ENCODE results near the gene FOXO3.
"Not testable (repeated sequence)": the region's sequence is repeated elsewhere in the genome, so short reads cannot be mapped to it uniquely, and the experiment has no call there.

The FOXO3 gene

DNA sequence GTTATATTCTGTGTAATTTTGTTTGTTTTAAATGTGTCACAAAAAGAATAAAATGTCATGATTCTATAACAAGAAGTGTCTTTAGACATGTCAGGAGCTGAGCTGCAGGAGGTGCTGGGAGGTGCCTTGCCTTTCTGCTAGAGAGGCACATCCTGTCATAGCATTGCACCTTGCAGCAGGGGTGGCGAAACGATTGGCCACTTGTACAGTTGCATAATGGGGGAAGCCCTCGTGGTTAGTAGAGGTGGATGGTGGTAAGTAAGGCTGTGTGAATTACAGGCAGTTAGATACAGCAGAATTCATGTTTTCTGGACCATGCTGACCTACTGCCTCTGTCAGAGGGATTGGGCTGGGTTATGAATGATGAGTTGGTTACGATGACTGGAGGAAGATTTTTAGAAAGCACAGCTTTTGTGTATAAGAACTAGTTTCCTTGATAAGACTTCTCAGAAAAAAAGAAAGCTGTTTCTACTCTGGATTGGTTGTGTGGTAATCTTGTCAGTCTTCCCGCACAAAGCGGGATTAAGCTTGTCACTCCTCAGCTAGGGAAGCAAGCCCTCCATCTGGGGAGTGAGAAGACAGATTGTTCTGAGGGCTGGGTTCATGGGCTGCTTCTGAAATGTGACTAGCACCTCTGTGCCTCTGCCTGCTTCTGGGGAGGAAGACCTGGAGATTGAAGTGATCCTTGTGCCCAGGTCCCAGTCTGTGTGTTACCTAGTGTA, 74.9 kb downstream of the FOXO3 start:
- no peak for DNase-seq

DNA sequence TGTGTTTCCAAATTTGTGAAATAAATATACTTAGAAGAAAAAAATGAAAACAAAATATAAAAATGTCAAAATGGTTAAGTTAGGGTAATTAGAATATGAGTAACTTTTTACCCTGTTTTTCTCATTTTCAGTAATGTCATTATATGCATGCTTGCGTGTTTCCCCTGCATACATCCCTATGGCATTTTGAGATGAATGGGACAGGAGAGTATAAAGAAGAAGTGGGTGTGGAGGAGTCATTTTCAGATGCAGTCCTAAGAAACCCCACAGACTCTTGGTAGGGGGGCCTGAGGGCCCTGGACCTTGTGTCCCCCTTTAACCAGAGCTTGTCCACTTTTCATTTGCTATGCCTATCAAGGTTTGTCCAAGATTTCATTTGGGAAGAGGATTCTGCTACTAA, 77.2 kb downstream of the FOXO3 start:
- no peak for DNase-seq

DNA sequence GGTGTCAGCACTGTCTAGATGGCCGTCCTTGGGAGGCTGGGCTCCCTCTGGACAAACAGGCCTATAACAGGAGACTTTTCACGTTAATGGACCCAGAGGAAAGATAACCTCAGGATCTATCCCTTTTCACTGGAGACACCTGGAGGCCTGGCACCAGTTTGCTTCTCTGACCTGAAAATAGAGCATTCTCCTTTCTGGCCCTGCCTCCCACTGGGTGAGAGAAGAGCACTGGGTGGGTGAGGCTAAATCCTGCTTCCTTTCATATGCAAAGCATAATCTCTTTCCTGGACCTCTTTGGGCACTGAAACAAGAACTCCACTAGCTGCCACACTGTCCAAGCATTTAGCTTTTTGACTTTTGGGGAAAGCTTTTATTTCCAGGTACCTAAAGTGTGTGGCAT, 78.3 kb downstream of the FOXO3 start:
- DNase-seq: no peak

DNA sequence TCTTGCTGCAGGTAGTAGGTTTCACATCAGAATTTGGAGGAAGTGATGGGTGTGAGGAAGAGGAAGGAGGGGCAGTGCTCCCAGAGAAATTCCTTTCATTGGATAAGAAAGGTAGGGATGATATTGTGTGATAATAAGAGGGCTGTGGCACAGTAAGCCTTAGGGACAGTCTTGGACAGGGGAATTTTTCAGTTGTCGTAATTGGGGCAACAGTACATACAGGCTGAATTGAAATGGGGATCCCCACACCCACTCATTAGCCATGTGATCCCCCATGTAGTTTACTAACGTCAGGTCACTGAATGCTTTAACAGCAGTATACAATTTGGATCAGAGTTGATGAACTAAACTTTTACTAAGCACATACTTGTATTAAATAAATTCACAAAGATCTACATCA, 79.4 kb downstream of the FOXO3 start:
- DNase-seq: no peak

DNA sequence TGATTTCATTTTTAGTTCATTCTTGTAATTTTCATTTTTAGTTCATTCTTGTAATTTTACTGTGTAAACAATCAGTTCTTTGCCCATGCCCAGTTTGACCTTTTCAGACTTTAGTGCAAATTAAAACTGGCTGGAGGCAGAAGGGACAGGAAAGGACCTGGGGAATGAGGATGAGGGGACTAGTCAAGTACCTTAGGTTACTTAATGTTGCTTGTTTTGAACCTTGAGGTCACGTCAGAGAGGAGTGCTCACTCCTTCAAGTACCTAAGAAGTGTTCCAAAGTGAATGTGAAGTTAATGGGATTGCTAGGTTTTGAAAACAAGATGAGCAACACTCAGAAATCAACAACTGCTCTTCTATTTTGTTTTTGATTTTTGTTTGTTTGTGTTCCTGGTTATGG, 82.5 kb downstream of the FOXO3 start:
- DNase-seq: no peak

DNA sequence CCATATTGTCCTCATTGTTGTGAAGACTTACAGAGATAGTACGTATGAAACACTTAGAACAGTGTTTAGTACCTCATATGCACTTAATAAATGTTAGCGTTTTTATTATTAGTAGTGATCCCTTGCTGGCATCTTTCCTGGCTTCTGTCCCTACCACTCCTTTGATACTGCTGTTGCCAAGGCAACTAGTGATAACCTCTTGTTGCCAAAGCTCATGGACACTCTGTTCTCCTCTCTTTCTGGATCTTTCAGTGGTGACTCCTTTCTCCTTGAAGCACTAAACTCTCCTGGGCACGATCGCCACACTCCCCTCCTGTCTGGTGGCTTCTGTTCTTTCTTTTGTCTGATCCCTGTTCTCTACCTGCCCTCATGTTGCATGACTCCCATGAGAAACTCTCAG, 83.5 kb downstream of the FOXO3 start:
- DNase-seq: no peak

DNA sequence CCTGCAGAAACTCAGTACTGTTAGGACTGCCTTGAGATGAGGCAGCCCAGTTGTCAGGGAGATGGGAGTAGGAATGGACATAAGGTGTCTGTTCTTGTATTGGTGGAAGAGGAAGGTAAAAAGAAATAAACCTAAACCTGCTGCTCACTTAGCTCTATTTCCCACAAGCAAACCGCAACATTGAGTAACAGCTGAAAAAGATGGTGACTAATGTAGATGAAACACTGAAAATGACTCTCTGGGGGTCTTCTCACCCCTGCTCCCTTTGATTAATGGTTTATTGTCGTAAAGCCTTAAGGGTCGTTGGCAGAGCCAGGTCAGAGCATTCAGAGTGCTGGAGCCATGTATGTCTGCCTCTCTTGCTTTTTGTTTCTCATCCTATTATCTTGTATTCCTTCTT, 87.5 kb downstream of the FOXO3 start:
- DNase-seq: no peak

DNA sequence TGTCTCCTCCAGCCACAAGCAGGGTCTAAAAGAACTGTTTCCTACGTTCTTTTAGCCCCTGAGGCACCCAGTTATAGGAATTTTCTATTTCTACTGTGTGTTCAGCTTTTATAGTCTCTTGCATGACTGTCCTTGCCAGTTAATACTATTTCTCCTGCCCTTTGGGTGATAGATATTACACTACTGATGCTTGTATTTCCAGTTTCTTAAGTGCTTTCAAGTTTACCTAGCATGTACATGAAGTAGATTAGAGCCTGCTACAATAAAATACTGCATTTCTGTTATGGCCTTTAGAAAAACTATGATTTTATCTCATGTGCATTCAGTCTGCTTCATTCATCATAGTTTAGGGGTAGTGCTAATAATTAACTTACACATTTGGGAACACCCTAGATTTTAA, 89.6 kb downstream of the FOXO3 start:
- DNase-seq: no peak

DNA sequence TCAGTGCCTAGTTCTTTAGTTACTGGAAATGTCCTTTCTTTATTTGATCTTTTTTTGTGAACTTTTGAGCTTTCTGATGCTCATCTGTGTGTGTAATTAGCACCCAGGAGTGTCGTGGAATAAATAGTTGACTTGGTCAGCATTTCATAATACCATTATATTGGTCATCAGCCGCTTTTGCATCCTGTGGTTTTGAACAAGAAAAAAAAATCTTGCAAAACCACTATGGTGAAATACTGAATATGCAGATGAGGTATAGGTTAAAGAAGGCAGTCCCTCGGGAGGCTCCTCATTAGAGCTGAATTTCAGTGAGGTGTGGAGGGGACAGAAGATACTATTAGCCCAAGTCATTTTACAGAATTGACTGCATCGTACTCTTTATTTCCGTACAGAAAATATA, 90.1 kb downstream of the FOXO3 start:
- no peak for DNase-seq

DNA sequence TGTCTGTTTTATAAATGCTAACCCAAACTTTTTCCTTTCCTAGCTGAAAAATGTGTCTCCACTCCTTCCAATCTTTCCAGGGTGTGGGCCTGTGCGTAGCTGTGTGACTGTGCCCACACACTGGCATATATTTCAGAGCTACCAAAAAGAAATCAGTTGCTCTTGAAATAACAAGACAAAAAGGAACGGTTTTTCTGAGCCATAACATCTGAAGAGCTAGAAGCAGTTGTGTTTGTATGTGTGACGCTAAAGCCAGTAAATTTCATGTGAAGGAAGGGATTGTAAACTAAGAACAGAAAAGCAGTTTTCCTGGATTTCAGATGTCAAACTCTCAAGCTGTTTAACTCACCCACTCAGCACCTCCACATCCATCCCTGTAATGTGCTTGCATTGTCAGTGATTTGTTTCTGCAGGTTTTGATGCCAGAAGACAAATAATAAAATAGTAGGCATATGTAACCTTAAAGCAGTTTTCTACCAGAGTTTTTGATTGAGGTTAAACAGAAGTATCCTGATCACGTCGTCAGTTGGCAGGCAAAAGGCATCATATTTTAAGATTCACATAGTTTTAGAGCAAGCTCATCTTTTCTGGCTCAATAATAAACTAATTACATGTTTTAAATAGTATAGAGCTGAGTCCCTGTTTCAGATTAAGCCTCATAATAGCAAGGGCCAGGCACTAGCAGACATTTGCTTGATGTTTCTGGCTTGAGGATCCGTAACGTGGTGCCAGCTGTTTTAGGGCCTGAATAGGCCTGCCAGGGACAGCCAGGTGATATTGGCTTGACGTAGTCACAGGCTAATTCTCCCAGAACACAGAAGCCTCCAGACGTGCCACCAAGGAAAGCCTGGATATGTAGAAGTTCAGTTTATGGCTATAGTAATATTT, 90.9 kb downstream of the FOXO3 start:
- DNase-seq: no peak

DNA sequence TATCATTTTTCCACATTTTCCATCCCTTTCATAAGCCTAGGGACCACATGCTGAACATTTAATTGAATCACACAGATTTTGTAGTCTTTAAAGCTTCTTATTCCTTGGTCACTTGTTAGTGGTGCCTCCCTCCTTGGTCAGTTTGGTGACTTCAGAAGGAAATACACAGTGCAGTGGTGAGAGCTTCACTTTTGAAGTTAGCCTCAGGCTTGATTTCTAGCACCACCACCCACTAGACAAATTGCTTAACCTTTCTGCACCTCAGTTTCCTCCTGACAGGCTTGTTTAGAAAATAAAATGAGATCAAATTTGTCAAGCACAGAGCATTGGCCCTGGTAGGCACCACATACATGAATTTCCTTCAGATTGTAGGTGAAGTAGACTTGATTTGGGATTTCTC, 91.7 kb downstream of the FOXO3 start:
- DNase-seq: no peak

DNA sequence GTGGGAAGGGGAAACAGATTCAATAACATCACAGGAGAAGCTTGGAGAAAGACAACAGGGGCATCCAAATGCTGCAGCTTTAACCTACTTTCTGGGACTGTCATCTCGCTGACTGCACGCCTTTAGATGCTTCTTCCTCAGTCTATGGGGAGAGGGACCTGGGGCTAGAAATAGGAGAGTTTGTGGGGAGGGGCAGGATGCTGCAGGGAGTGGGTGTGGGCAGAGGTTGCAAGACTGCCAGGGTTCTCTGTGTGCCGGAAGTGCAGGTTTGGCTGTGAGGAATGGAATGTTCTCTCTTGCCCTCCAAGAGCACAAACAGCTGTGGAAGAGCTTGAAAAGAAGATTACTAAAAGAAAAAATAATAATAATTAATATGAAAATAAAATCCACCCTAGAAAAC, 93.2 kb downstream of the FOXO3 start:
- DNase-seq: no peak

DNA sequence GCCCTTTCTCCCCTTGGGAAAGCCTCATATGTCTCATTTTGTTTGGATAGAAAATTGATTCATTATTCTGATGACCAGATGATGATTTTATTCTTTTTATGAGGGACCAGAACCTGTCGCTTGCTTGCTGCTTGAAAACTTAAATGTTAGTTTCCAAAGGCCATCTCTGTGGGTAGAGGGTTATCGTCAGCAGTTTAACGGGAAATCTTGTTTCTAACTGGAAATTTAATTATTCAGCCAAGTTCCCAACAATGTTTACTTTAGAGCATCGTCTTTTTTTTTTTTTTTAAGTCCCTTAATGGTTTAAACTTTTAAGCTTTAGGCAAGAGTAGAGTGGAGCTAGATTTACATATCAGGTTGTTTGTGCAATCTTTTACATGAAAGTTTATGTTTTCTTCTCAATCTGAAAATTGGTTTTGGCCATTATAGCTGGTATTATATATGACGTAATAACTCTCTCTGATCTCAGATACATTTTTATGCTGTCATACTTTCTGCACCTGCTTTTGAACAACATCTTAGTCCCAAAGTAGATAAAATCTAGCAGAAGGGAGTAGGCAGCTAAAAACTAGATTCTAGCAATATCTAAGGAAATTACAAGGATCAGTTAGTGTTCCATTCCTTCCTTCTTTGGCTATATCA, 93.9 kb downstream of the FOXO3 start:
- no peak for DNase-seq

DNA sequence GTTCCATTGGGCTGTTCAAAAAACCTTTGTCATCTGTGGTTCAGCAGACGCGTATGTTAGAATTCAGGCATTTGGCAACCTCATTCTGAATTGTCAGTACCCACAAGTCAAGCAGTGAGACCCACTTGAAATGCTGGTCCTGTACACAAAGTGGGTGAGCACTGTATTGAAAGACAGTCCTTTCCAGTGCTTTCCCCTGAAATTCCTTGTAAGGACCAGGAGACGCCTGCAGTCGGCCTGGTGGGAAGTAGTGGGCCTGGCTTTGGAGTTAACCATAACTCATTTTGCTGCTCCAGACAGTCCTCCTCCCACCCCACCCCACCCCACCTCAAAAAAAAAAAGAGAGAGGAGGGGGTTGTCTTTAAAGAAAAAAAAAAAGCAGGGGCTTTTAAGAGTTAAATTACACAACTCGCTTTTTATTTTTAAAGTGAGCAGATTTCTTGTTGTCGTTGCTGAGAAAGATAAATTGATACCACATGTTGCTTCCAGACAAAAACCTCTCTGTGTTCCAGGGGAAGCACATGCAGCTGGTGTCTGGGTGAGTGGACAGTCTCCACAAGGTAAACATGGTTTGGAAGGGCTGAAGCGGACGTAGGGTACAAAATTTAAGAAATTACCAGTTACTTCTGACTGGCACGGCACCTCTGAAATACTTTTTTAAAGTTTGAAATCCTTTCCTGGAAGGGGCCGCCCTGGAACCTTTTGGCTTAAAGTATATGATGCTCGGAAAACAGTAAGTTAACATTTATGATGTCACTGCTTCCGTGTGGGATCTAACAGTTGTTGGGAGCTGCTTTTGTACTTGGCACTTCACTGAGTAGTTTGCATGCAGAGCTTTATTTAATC, 95.3 kb downstream of the FOXO3 start:
- DNase-seq: no peak

DNA sequence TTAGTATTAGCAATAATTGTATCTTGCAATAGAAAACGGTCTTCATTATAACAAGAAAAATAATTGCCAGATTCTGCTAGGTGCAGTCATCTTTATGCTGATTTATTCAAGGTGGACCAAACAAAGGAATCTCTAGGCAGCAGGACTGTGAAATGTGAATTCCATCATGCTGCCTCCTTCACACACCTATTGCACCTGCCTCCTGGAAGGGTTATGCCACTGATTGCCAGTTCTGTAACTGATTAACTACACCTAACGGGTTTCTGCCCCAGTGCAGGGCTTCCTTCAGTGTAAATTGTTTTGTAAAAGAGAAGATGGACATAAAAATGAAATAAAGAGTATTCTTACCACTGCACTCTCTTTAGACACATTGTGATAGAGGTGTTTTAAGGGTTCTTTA, 96.1 kb downstream of the FOXO3 start:
- DNase-seq: no peak

DNA sequence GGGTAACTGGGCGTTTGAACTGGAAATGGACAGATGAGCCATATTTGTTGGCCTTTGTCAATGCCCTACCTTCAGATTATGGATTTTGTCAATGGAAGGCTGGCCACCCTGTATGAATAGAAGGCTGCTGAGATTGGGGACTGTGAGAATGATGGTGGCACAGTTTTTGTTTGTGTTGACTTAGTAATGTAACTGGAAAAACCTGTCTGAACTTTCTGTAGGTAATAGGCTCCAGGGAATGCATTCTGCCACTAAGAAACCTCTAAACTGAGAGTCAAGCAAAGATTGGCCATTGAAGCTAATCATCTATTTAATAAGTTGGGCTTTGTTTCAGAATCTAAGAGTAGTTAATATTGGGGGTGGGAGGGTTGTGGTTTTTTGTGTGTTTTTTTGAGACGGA, 97.5 kb downstream of the FOXO3 start:
- no peak for DNase-seq

DNA sequence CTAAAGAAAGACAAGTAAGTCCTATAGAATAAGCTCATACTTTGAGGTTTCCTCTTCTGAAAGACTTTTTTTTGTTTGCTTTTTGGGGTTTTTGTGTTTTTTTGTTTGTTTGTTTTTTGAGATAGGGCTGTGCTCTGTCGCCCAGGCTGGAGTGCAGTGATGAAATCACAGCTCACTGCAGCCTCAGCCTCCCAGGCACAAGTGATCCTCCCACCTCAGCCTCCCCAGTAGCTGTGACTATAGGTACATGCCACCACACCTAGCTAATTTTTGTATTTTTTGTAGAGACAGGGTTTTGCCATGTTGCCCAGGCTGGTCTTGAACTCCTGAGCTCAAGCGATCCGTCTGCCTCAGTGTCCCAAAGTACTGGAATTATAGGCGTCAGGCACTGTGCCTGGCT, 98.1 kb downstream of the FOXO3 start:
- not testable (repeated sequence) for DNase-seq

DNA sequence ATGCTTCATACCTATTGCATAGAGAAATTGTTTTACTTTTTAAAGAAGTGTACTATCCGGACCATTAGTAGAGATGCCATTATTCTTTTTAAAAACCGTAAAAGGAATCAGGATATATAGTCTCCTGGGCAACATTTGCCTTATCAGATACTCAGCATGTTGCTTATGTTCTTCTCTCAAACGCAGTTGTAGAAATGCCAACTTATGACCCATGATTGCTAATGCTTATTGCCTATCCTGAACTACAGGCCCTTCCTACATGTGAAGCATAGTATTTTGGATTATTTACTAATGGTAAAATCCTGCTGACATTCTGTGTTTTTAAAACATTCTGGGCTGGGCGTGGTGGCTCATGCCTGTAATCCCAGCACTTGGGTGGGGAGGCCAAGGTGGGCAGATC, 99.5 kb downstream of the FOXO3 start:
- no peak for DNase-seq

DNA sequence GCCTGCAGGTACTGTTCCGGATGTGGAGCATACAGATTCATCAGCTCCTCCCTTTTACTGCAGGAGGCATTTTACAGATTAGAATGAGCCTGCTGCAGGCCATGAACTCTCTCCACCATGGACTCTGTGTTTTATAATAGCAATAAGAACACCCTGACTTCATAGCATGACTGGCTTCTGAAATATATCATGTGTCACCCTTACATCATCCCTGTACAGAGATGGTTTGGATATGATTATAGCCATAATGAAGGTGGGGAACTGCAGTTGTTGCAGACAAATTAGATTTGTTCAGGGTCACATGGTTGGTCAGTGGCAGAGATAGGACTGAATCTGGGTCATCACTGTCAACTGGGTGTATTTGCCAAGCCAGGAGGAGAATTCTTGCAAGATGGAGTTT, 100.7 kb downstream of the FOXO3 start:
- DNase-seq: no peak

DNA sequence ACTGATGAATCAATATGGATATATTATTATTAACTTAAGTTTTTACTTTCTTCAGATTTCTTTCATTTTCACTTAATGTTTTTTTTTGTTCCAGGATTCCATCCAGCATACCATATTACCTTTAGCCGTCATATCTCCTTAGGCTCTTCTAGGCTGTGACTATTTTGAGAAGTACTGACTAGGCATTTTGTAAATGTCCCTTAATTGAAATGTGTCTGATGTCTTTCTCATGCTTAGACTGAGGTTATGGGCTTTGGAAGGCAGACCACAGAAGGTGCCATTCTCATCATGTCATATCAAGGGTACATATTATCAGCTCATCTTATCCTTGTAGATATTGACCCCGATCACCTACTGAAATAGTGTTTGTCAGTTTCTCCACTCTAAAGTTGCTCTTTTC, 101.3 kb downstream of the FOXO3 start:
- no peak for DNase-seq

DNA sequence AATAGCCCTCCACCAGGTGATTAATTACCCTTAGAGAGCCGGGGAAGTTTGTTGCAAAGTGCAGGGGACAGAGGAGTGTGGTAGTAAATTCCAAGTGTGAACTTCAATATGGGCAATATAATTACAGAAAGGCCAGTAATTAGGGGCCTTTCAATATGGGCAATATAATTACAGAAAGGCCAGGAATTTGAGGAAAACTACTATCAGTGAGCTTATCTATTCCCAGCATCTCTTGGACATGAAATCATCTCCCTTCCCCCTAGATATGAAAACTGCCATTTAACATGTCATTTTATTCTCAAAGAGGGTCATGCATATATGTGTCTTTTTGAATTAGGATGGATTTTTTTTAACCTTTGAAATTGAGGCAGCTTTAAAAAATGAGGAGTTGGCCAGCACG, 102.0 kb downstream of the FOXO3 start:
- DNase-seq: no peak

DNA sequence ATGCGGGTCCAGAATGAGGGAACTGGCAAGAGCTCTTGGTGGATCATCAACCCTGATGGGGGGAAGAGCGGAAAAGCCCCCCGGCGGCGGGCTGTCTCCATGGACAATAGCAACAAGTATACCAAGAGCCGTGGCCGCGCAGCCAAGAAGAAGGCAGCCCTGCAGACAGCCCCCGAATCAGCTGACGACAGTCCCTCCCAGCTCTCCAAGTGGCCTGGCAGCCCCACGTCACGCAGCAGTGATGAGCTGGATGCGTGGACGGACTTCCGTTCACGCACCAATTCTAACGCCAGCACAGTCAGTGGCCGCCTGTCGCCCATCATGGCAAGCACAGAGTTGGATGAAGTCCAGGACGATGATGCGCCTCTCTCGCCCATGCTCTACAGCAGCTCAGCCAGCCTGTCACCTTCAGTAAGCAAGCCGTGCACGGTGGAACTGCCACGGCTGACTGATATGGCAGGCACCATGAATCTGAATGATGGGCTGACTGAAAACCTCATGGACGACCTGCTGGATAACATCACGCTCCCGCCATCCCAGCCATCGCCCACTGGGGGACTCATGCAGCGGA, 102.9 kb downstream of the FOXO3 start:
- not testable (repeated sequence) for DNase-seq
